Peyer's patch (tissue), 4 donors: ENCODE measurements around the gene GRIK4. TPM values are rescaled to one million over a fixed set of nuclear protein-coding genes. Genes with fewer than 3 reads are reported as not detected.

Source experiments
- DNase-seq, 3 donors: peaks; one replicate each; pipeline ENCODE4 v3.0.0-alpha.2; 2017 to 2019
- H3K27ac ChIP-seq, 4 donors: fragments of 200-600 bp; sonication (generic); one replicate each; pipeline ENCODE4 v1.5.1; 2016 to 2019
- H3K27me3 ChIP-seq, 2 donors: fragments of 200-600 bp; sonication (generic); one replicate each; pipeline ENCODE4 v1.5.1; 2019
- H3K36me3 ChIP-seq, 3 donors: fragments of 200-600 bp; sonication (generic); one replicate each; pipeline ENCODE4 v1.5.1; 2016 to 2019
- H3K4me1 ChIP-seq, 4 donors: fragments of 200-600 bp; sonication (generic); one replicate each; pipeline ENCODE4 v1.5.1; 2016 to 2019
- H3K4me3 ChIP-seq, 4 donors: fragments of 200-600 bp; sonication (generic); 1 replicate in 3 of 4; 2 replicates in 1 of 4; pipeline ENCODE4 v1.5.1; 2016 to 2019; ENCODE audit warnings: mild to moderate bottlenecking in 1 of 4
- H3K9me3 ChIP-seq, 4 donors: fragments of 200-600 bp; sonication (generic); one replicate each; pipeline ENCODE4 v1.5.1; 2016 to 2019; ENCODE audit warnings: mild to moderate bottlenecking in 1 of 4
- POLR2A ChIP-seq, 2 donors: fragments of 450-650 bp; IDR thresholded peaks; one replicate each; pipeline ENCODE4 v1.5.1; 2017; ENCODE audit warnings: antibody characterized with exemption in 2 of 2, mild to moderate bottlenecking in 2 of 2, moderate library complexity in 2 of 2
- total RNA-seq, 4 donors: library from RNA; depleted of rRNA; stranded (reverse); fragments of >200 nt; gene quantifications; one replicate each; pipeline ENCODE4 v1.1.0, GENCODE V29; 2016
- TF ChIP-seq, protein P1 (sequence below), 6 experiments: fragments of 450-650 bp in 4 of 6; fragments of 200-600 bp in 2 of 6; sonication (generic) in 1 of 6; IDR thresholded peaks; one replicate each; pipeline ENCODE4 v1.5.1; 2017 to 2019; ENCODE audit warnings: antibody characterized with exemption in 6 of 6, mild to moderate bottlenecking in 3 of 6, moderate library complexity in 1 of 6

GRIK4 gene
- total RNA-seq, 4 donors from 2014 or later: 0.40 to 2.5 TPM; not detected in 2

DNA sequence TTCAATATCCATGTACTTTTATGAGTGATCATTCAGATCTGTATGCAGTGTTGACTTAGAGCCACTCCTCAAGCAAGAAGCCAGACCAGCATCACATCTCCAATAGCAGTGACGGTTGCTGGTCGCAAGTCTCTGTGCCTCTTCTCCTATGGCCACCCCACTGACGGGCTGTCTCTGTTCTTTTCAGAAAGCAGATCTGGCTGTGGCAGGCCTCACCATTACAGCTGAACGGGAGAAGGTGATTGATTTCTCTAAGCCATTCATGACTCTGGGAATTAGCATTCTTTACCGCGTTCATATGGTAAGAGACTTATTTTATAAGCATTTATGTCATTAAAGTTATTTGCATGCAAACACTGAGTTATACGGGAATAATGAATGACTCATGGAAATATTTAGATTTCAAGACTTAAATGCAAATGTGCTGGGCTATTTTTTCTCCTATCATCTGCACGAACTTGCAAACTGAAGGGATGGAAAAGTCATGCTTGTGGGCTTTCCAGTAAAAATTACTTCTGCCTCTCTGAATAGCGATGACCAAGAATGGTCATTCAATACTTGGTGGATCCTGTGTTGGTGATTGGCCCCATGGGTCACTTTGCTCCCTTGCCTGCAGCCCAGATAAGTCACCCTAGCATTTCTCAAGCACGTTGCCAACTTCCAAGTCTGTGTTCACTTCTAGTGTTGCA, 428.8 kb downstream of the GRIK4 start:
- no peak for TF ChIP-seq POLR2A (IDR thresholded peaks at IDR 0.05)
- TF ChIP-seq, protein P1, sequence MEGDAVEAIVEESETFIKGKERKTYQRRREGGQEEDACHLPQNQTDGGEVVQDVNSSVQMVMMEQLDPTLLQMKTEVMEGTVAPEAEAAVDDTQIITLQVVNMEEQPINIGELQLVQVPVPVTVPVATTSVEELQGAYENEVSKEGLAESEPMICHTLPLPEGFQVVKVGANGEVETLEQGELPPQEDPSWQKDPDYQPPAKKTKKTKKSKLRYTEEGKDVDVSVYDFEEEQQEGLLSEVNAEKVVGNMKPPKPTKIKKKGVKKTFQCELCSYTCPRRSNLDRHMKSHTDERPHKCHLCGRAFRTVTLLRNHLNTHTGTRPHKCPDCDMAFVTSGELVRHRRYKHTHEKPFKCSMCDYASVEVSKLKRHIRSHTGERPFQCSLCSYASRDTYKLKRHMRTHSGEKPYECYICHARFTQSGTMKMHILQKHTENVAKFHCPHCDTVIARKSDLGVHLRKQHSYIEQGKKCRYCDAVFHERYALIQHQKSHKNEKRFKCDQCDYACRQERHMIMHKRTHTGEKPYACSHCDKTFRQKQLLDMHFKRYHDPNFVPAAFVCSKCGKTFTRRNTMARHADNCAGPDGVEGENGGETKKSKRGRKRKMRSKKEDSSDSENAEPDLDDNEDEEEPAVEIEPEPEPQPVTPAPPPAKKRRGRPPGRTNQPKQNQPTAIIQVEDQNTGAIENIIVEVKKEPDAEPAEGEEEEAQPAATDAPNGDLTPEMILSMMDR (IDR thresholded peaks at IDR 0.05): no peak
- no peaks in the 10 kb centered on the region for H3K4me1 ChIP-seq

DNA sequence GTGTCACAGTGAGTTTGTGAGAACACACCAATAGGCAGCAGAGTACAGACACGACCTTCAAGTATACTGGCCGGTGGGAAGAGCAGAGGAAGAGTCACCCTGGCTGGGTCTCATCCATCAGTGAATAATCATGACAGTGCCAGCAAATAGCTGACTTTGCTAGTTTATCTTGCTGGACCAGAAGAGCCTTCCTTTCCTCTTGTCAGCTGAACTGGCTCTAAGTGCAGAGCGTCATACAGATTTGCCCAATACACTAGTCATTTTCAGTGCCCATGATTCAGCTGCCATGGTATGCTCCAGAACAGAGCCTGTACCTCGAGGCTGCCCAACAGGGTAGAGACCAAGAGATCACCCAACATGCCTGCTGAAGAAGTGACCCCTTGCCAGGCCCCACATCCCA, 429.5 kb downstream of the GRIK4 start:
- no peaks in the 10 kb centered on the region for H3K27me3 ChIP-seq
- DNase-seq: no peak
- TF ChIP-seq, protein P1 (IDR thresholded peaks at IDR 0.05): no peak
- no peak for TF ChIP-seq POLR2A (IDR thresholded peaks at IDR 0.05)
- H3K9me3 ChIP-seq: no peaks in the 10 kb centered on the region
- H3K36me3 ChIP-seq: no peaks in the 10 kb centered on the region
- no peak overlapping the region for H3K4me3 ChIP-seq
- no peak overlapping the region for H3K27ac ChIP-seq
- H3K4me1 ChIP-seq: no peaks in the 10 kb centered on the region

More for the DNA sequence above, 428.8 kb downstream of the GRIK4 start:
- no peaks in the 10 kb centered on the region for H3K27me3 ChIP-seq
- DNase-seq: no peak
- no peaks in the 10 kb centered on the region for H3K9me3 ChIP-seq
- H3K36me3 ChIP-seq: no peaks in the 10 kb centered on the region
- H3K4me3 ChIP-seq: no peak overlapping the region
- H3K27ac ChIP-seq: no peak overlapping the region

DNA sequence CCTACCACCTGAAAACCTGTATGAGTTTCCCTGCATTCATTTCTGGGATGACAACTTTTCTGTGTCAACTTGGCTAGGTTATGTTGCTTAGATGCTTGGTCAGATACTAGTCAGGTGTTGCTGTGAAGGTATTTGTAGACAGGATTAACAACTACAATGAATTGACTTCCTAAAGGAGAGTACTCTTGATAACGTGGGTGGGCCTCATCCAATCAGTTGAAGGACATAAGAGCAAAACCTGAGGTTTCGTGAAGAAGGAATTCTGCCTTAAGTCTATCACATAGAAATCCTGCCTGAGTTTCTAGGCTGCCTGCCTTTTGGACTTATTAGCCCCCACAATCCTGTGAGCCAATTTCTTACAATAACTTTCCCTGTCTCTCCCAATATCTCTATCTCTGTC, 431.2 kb downstream of the GRIK4 start:
- H3K27ac ChIP-seq: no peak overlapping the region
- TF ChIP-seq, protein P1 (IDR thresholded peaks at IDR 0.05): no peak
- no peak for TF ChIP-seq POLR2A (IDR thresholded peaks at IDR 0.05)

DNA sequence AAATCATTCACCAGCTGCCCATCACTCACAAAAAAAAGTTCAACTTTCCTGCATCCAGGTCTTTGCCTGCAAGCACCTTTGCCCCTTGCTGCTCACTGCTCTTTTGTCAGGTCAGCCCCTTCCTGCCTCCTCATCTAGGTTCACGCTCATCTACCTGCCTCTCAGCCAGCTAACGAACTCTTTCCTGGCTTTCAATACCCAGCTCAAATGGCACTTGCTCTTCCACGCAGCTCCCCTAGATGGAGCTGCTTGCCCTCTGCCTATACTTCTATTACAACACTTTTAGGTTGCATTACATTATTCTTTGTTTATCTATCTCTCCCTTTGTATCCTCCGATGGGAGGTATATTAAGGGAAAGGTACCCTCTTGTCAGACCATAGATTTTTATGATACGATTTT, 433.5 kb downstream of the GRIK4 start:
- no peak for TF ChIP-seq POLR2A (IDR thresholded peaks at IDR 0.05)
- TF ChIP-seq, protein P1 (IDR thresholded peaks at IDR 0.05): peak in 1 of 6 experiments; percentile 15
- Histone ChIP-seq H3K27me3 (no peaks in the 10 kb centered on the region), H3K27ac (no peak overlapping the region), H3K9me3 (no peaks in the 10 kb centered on the region), H3K36me3 (no peaks in the 10 kb centered on the region), H3K4me3 (no peak overlapping the region), H3K4me1 (no peaks in the 10 kb centered on the region)
- no peak for DNase-seq

More for the DNA sequence above, 431.2 kb downstream of the GRIK4 start:
- H3K36me3 ChIP-seq: no peaks in the 10 kb centered on the region
- no peak overlapping the region for H3K4me3 ChIP-seq
- no peak for DNase-seq
- no peaks in the 10 kb centered on the region for H3K9me3 ChIP-seq
- no peaks in the 10 kb centered on the region for H3K4me1 ChIP-seq
- H3K27me3 ChIP-seq: no peaks in the 10 kb centered on the region

DNA sequence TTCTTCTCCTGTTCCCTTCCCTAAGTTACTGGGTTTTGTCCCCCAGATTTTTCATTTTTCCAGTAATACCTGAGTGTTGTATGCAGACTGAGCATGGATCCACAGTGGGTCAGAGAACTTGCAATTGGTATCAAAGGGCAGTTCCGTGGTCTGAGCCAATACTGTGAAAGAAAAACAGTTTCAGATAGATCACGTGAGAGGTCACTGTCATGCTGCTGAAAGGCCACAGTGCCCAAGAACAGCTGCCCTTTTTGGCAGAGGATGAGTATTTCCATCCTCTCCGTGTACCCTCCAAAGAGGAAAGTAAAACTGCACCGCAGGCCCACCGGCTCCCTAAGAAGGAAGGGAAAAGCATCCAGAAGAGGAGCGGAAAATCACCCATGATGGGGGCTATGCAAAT, 439.3 kb downstream of the GRIK4 start:
- Histone ChIP-seq H3K27ac (no peak overlapping the region), H3K9me3 (no peaks in the 10 kb centered on the region), H3K27me3 (no peaks in the 10 kb centered on the region), H3K36me3 (no peaks in the 10 kb centered on the region), H3K4me3 (no peak overlapping the region), H3K4me1 (peaks cover 0 to 6% (median 2%) of the 10 kb centered on the region in 4 donors)
- TF ChIP-seq, protein P1 (IDR thresholded peaks at IDR 0.05): no peak
- no peak for TF ChIP-seq POLR2A (IDR thresholded peaks at IDR 0.05)
- no peak for DNase-seq
